GM20000 (cell line): ENCODE data around the gene EPS8L2.
A peak's percentile ranks its signal among the peaks of the same experiment; 100 is the strongest.

Source experiments
- DNase-seq: peaks from one replicate; pipeline ENCODE4 v3.0.0; 2012; ENCODE audit warnings: low spot score
- CTCF ChIP-seq: IDR thresholded peaks from 2 replicates; pipeline ENCODE4 v1.5.1; 2012; ENCODE audit warnings: mild to moderate bottlenecking, control low read depth; ENCODE audit errors: extremely low read depth, missing control alignments

The EPS8L2 gene

GRCh38 chr11:745428-745827 is 39.4 kb downstream of the EPS8L2 start:
- DNase-seq: no peak
- TF ChIP-seq CTCF: no peak

GRCh38 chr11:746289-747157 is 40.5 kb downstream of the EPS8L2 start:
- no peak for DNase-seq
- no peak for TF ChIP-seq CTCF

GRCh38 chr11:747158-748006 is 41.4 kb downstream of the EPS8L2 start, which contains the start of gene TALDO1:
Gene TALDO1 (plus strand): TSS chr11:747464. CDS start chr11:747482, 18 bp downstream.
- TF ChIP-seq CTCF: peak; percentile 3
- peak; percentile 99 for DNase-seq

GRCh38 chr11:748007-748359 is 42.0 kb downstream of the EPS8L2 start:
- DNase-seq: peak; percentile 31
- TF ChIP-seq CTCF: no peak

GRCh38 chr11:749731-750130 is 43.7 kb downstream of the EPS8L2 start:
- no peak for DNase-seq
- TF ChIP-seq CTCF: no peak

- no peak for TF ChIP-seq CTCF
- no peak for DNase-seq
Measured at GRCh38 chr11:760236-760635, 54.2 kb downstream of the EPS8L2 start.
